ENCODE data around the gene KCNJ18. TPM values are rescaled to one million over a fixed set of nuclear protein-coding genes. Genes with fewer than 3 reads are reported as not detected.
"Not testable (repeated sequence)": the region's sequence is repeated elsewhere in the genome, so short reads cannot be mapped to it uniquely, and the experiment has no call there.

The KCNJ18 gene
- total and polyA plus RNA-seq, 2 of the 13 experiments (the other 11 are each of a cell fraction or from before 2014, with no cell fraction given): not detected

DNA sequence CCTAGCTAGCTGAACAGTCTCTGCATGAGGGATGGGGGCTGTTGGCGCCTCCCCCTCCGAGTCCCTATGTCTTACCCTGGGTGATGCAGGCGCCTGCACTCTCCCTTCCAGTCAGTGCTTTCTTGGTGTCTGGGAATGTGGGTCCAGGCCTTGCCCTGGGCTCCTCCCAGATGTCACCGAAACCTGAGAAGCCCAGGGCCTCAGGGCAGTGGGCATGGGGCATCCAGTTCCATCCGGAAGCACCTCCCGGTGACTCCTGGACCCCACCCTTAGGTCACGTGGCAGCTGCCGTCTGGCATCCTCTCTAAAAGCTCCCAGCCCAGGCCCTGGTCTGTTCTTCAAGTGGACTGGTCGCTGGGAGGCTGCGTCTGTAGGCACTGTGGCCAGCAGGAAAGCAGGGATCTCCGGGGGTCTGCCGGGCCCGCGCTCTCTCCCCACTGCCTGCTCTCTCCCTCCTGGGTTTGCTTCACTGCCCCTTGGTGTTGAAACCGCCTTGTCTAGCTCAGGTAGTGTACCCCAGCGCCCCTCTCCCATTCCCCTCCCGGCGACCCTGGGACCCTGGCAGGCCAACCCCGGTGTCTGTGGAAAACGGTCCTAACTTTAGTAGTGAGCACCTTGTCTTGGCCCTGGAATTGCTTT, 6.2 kb downstream of the KCNJ18 start:
- H3K27me3 ChIP-seq (ENCODE audit: control insufficient read depth in 1 of 2, insufficient read depth in 2 of 2, low read length in 2 of 2); H3K4me2 ChIP-seq (ENCODE audit: low read depth, low read length); CTCF ChIA-PET (ENCODE audit: low intra/inter-chr PET ratio, low total read pairs); ATAC-seq; FAIRE-seq; in situ Hi-C loops (cut with HindIII; ENCODE audit: extremely low pct_ligation_motif_present, low pct_unique_long_range_greater_than_20kb); H3K36me3 ChIP-seq (replicated peaks in 1 of 2; ENCODE audit: control insufficient read depth in 1 of 2, insufficient read depth in 2 of 2, low read length in 2 of 2); H3K4me1 ChIP-seq (ENCODE audit: insufficient read depth, low read length); H4K20me1 ChIP-seq (ENCODE audit: insufficient read depth, low read length); BruUV-seq (replicated peaks); H2AFZ ChIP-seq (ENCODE audit: low read length); POLR2A ChIA-PET; DNase-seq (ENCODE audit: low spot score); H3K9ac ChIP-seq (ENCODE audit: insufficient read depth, low read depth, low read length); H3K9me3 ChIP-seq (ENCODE audit: low read length); H3K79me2 ChIP-seq (ENCODE audit: insufficient read depth, low read length); H3K4me3 ChIP-seq (replicated peaks in 1 of 3; ENCODE audit: insufficient read depth in 1 of 3, low read depth in 2 of 3, low read length in 3 of 3); H3K27ac ChIP-seq (ENCODE audit: extremely low read length, insufficient read depth, low read length); intact Hi-C loops (cut with micrococcal nuclease; ENCODE audit: unreplicated experiment): not testable (repeated sequence)
- WGBS (ENCODE audit: low lambda C conversion rate): 30% methylated on average over 10 of the region's 20 CpGs

DNA sequence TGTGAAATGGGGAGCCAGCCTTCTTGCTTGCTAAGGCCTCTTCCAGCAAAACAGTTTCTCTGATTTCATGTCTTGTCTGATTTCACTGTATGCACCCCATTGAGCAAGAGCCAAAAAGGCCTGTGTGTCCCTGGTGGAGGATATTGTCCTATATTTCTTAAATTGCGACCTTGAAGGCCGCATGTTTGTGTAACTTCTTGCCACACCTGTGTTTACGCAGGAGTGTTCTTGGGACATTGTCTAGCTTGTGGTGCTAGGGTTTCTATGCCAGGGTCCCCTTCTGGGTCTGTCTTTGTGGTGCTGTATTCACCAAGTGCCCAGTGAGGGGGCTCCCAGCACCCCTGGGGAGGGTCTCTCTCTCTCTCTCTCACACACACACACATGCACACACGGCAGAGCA, 6.8 kb downstream of the KCNJ18 start:
- in situ Hi-C loops (cut with HindIII; ENCODE audit: extremely low pct_ligation_motif_present, low pct_unique_long_range_greater_than_20kb): not testable (repeated sequence)

DNA sequence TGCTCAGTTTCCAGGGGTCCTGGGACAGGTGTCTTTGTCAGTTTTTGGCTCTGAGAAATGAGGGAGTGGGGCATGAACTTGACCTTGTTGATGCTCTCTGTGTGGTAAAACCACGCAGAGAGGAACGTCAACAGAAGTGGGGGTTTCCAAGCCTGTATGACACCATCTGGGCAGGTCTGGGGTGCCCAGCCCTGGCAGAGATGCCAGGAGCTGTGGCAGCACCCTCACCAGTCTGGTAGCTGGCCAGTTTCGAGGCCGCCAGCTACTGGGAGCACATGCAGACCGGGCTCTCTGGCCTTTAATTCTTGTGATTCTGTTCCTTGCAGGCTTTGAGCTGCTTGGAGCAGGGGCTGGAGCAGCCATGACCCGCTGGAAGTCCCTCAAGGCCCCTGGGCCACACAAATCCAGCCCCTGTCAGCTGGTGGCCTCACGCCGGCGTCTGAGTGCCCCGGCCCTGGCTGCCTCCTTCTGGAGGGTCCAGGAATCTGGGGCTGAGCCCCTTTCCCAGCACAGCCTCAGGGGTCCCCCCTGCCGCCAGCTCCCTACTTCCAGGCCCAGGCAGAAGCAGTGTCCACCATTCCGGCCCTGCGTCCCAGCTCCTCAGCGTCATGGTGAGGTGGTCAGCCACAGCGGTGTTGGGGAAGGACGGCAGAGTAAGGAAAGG, 7.4 kb downstream of the KCNJ18 start:
- H2AFZ ChIP-seq (ENCODE audit: low read length); H3K9me3 ChIP-seq (ENCODE audit: low read length); POLR2A ChIA-PET; H3K4me1 ChIP-seq (ENCODE audit: insufficient read depth, low read length); H3K27ac ChIP-seq (ENCODE audit: extremely low read length, insufficient read depth, low read length); H3K4me2 ChIP-seq (ENCODE audit: low read depth, low read length); in situ Hi-C loops (cut with HindIII; ENCODE audit: extremely low pct_ligation_motif_present, low pct_unique_long_range_greater_than_20kb); H3K79me2 ChIP-seq (ENCODE audit: insufficient read depth, low read length); H3K4me3 ChIP-seq (replicated peaks in 1 of 3; ENCODE audit: insufficient read depth in 1 of 3, low read depth in 2 of 3, low read length in 3 of 3); CTCF ChIA-PET (ENCODE audit: low intra/inter-chr PET ratio, low total read pairs); H4K20me1 ChIP-seq (ENCODE audit: insufficient read depth, low read length); H3K9ac ChIP-seq (ENCODE audit: insufficient read depth, low read depth, low read length); FAIRE-seq; ATAC-seq; intact Hi-C loops (cut with micrococcal nuclease; ENCODE audit: unreplicated experiment); H3K36me3 ChIP-seq (replicated peaks in 1 of 2; ENCODE audit: control insufficient read depth in 1 of 2, insufficient read depth in 2 of 2, low read length in 2 of 2); H3K27me3 ChIP-seq (ENCODE audit: control insufficient read depth in 1 of 2, insufficient read depth in 2 of 2, low read length in 2 of 2); BruUV-seq (replicated peaks); DNase-seq (ENCODE audit: low spot score): not testable (repeated sequence)
- WGBS (ENCODE audit: low lambda C conversion rate): 31% methylated on average over 9 of the region's 16 CpGs

More for the DNA sequence above, 6.8 kb downstream of the KCNJ18 start:
- CTCF ChIA-PET (ENCODE audit: low intra/inter-chr PET ratio, low total read pairs); H3K9me3 ChIP-seq (ENCODE audit: low read length); H2AFZ ChIP-seq (ENCODE audit: low read length); H3K9ac ChIP-seq (ENCODE audit: insufficient read depth, low read depth, low read length); H3K79me2 ChIP-seq (ENCODE audit: insufficient read depth, low read length); H4K20me1 ChIP-seq (ENCODE audit: insufficient read depth, low read length); H3K36me3 ChIP-seq (replicated peaks in 1 of 2; ENCODE audit: control insufficient read depth in 1 of 2, insufficient read depth in 2 of 2, low read length in 2 of 2); H3K4me1 ChIP-seq (ENCODE audit: insufficient read depth, low read length); ATAC-seq; intact Hi-C loops (cut with micrococcal nuclease; ENCODE audit: unreplicated experiment); H3K4me2 ChIP-seq (ENCODE audit: low read depth, low read length); H3K27ac ChIP-seq (ENCODE audit: extremely low read length, insufficient read depth, low read length); H3K27me3 ChIP-seq (ENCODE audit: control insufficient read depth in 1 of 2, insufficient read depth in 2 of 2, low read length in 2 of 2); BruUV-seq (replicated peaks); POLR2A ChIA-PET; H3K4me3 ChIP-seq (replicated peaks in 1 of 3; ENCODE audit: insufficient read depth in 1 of 3, low read depth in 2 of 3, low read length in 3 of 3); FAIRE-seq; DNase-seq (ENCODE audit: low spot score): not testable (repeated sequence)
- 6% methylated on average over 4 of the region's 4 CpGs for WGBS (ENCODE audit: low lambda C conversion rate)

- H3K9ac ChIP-seq (ENCODE audit: insufficient read depth, low read depth, low read length); H2AFZ ChIP-seq (ENCODE audit: low read length); H3K4me2 ChIP-seq (ENCODE audit: low read depth, low read length); CTCF ChIA-PET (ENCODE audit: low intra/inter-chr PET ratio, low total read pairs); FAIRE-seq; H3K4me1 ChIP-seq (ENCODE audit: insufficient read depth, low read length); H4K20me1 ChIP-seq (ENCODE audit: insufficient read depth, low read length); BruUV-seq (replicated peaks); ATAC-seq; H3K27me3 ChIP-seq (ENCODE audit: control insufficient read depth in 1 of 2, insufficient read depth in 2 of 2, low read length in 2 of 2); H3K9me3 ChIP-seq (ENCODE audit: low read length); DNase-seq (ENCODE audit: low spot score); in situ Hi-C loops (cut with HindIII; ENCODE audit: extremely low pct_ligation_motif_present, low pct_unique_long_range_greater_than_20kb); H3K4me3 ChIP-seq (replicated peaks in 1 of 3; ENCODE audit: insufficient read depth in 1 of 3, low read depth in 2 of 3, low read length in 3 of 3); H3K79me2 ChIP-seq (ENCODE audit: insufficient read depth, low read length); intact Hi-C loops (cut with micrococcal nuclease; ENCODE audit: unreplicated experiment); H3K27ac ChIP-seq (ENCODE audit: extremely low read length, insufficient read depth, low read length); H3K36me3 ChIP-seq (replicated peaks in 1 of 2; ENCODE audit: control insufficient read depth in 1 of 2, insufficient read depth in 2 of 2, low read length in 2 of 2); POLR2A ChIA-PET: not testable (repeated sequence)
- WGBS (ENCODE audit: low lambda C conversion rate): no CpG with 5 or more reads among the region's 6 CpGs
Observed at GRCh38 chr17:21701090-21701489, 8.8 kb downstream of the KCNJ18 start.

Measured in HepG2 (cell line).